ENCODE results near the gene FBP1. TPM values are rescaled to one million over a fixed set of nuclear protein-coding genes. Genes with fewer than 3 reads are reported as not detected.

The FBP1 gene
- total and polyA plus RNA-seq, 2 donors (not counting 1 experiment from before 2014, with no cell fraction given): not detected

GRCh38 chr9:94643741-94644140, 4.4 kb upstream of the FBP1 start:
- no peaks in the 10 kb centered on the region for H4K20me1 ChIP-seq (ENCODE audit: control insufficient read depth, extremely low read depth, insufficient read depth, low read length)
- H3K9me3 ChIP-seq (ENCODE audit: control insufficient read depth, insufficient read depth, low read depth, low read length): no peaks in the 10 kb centered on the region
- TF ChIP-seq CTCF (conservative IDR thresholded peaks at IDR 0.05 in 1 of 2, IDR thresholded peaks at IDR 0.05 in 1 of 2; ENCODE audit: low read depth in 1 of 2, low read length in 2 of 2) (no peak), EZH2 (IDR thresholded peaks at IDR 0.05; ENCODE audit: low read length, missing control alignments) (no peak)
- no peak overlapping the region for H3K9ac ChIP-seq (ENCODE audit: insufficient read depth, low read length)
- H3K36me3 ChIP-seq (ENCODE audit: control insufficient read depth, insufficient read depth, low read length): no peaks in the 10 kb centered on the region
- no peak overlapping the region for H3K4me2 ChIP-seq (ENCODE audit: extremely low read depth, insufficient read depth, low read length)
- H3K79me2 ChIP-seq (ENCODE audit: control insufficient read depth, insufficient read depth, low read length): no peaks in the 10 kb centered on the region
- no peaks in the 10 kb centered on the region for H3K4me1 ChIP-seq (ENCODE audit: control insufficient read depth, extremely low read depth, insufficient read depth, low read length)
- H2AFZ ChIP-seq (ENCODE audit: low read length): no peak overlapping the region
- H3K27ac ChIP-seq (ENCODE audit: insufficient read depth, low read length): no peak overlapping the region
- no peak for DNase-seq (ENCODE audit: low read depth in 2 of 2)
- peaks cover 12% of the 10 kb centered on the region for H3K27me3 ChIP-seq (ENCODE audit: control insufficient read depth, insufficient read depth, low read length)
- no peak overlapping the region for H3K4me3 ChIP-seq (replicated peaks in 1 of 4; ENCODE audit: control extremely low read depth in 1 of 4, insufficient read depth in 1 of 4, low read depth in 3 of 4, low read length in 4 of 4)

GRCh38 chr9:94643176-94643575, 3.9 kb upstream of the FBP1 start:
- Histone ChIP-seq H2AFZ (ENCODE audit: low read length) (no peak overlapping the region), H3K27ac (ENCODE audit: insufficient read depth, low read length) (no peak overlapping the region), H3K79me2 (ENCODE audit: control insufficient read depth, insufficient read depth, low read length) (no peaks in the 10 kb centered on the region), H4K20me1 (ENCODE audit: control insufficient read depth, extremely low read depth, insufficient read depth, low read length) (no peaks in the 10 kb centered on the region), H3K9me3 (ENCODE audit: control insufficient read depth, insufficient read depth, low read depth, low read length) (no peaks in the 10 kb centered on the region), H3K9ac (ENCODE audit: insufficient read depth, low read length) (no peak overlapping the region), H3K4me2 (ENCODE audit: extremely low read depth, insufficient read depth, low read length) (no peak overlapping the region), H3K4me1 (ENCODE audit: control insufficient read depth, extremely low read depth, insufficient read depth, low read length) (no peaks in the 10 kb centered on the region), H3K36me3 (ENCODE audit: control insufficient read depth, insufficient read depth, low read length) (no peaks in the 10 kb centered on the region), H3K27me3 (ENCODE audit: control insufficient read depth, insufficient read depth, low read length) (peaks cover 15% of the 10 kb centered on the region), H3K4me3 (replicated peaks in 1 of 4; ENCODE audit: control extremely low read depth in 1 of 4, insufficient read depth in 1 of 4, low read depth in 3 of 4, low read length in 4 of 4) (no peak overlapping the region)
- DNase-seq (ENCODE audit: low read depth in 2 of 2): no peak
- no peak for TF ChIP-seq CTCF (conservative IDR thresholded peaks at IDR 0.05 in 1 of 2, IDR thresholded peaks at IDR 0.05 in 1 of 2; ENCODE audit: low read depth in 1 of 2, low read length in 2 of 2)
- TF ChIP-seq EZH2 (IDR thresholded peaks at IDR 0.05; ENCODE audit: low read length, missing control alignments): no peak

GRCh38 chr9:94642501-94642900, 3.2 kb upstream of the FBP1 start:
- Histone ChIP-seq H3K4me3 (replicated peaks in 1 of 4; ENCODE audit: control extremely low read depth in 1 of 4, insufficient read depth in 1 of 4, low read depth in 3 of 4, low read length in 4 of 4) (no peak overlapping the region), H3K4me2 (ENCODE audit: extremely low read depth, insufficient read depth, low read length) (no peak overlapping the region), H3K27me3 (ENCODE audit: control insufficient read depth, insufficient read depth, low read length) (peaks cover 15% of the 10 kb centered on the region), H3K79me2 (ENCODE audit: control insufficient read depth, insufficient read depth, low read length) (no peaks in the 10 kb centered on the region), H4K20me1 (ENCODE audit: control insufficient read depth, extremely low read depth, insufficient read depth, low read length) (no peaks in the 10 kb centered on the region), H3K9ac (ENCODE audit: insufficient read depth, low read length) (no peak overlapping the region), H3K36me3 (ENCODE audit: control insufficient read depth, insufficient read depth, low read length) (no peaks in the 10 kb centered on the region), H3K9me3 (ENCODE audit: control insufficient read depth, insufficient read depth, low read depth, low read length) (no peaks in the 10 kb centered on the region), H3K4me1 (ENCODE audit: control insufficient read depth, extremely low read depth, insufficient read depth, low read length) (no peaks in the 10 kb centered on the region), H2AFZ (ENCODE audit: low read length) (no peak overlapping the region), H3K27ac (ENCODE audit: insufficient read depth, low read length) (no peak overlapping the region)
- TF ChIP-seq EZH2 (IDR thresholded peaks at IDR 0.05; ENCODE audit: low read length, missing control alignments): no peak
- no peak for TF ChIP-seq CTCF (conservative IDR thresholded peaks at IDR 0.05 in 1 of 2, IDR thresholded peaks at IDR 0.05 in 1 of 2; ENCODE audit: low read depth in 1 of 2, low read length in 2 of 2)
- no peak for DNase-seq (ENCODE audit: low read depth in 2 of 2)
